GM12878 (cell line): ENCODE measurements around the gene EIF3B. TPM values are rescaled to one million over a fixed set of nuclear protein-coding genes. Genes with fewer than 3 reads are reported as not detected.

ENCODE experiments used
- ATAC-seq: fragments of 200-7000 bp; cut with Tn5 transposase; 3 replicates; pipeline ENCODE4 v1.9.1; 2020; ENCODE audit warnings: mild to moderate bottlenecking, moderate library complexity
- BruUV-seq: library from RNA; stranded (reverse); fragments of 400-500 nt; replicated peaks from 2 replicates; lab custom pipeline; 2021; lab: Mats Ljungman, UMichigan
- CTCF ChIA-PET: fragments of 300-600 bp; sonication (Branson Sonifier 250); formaldehyde crosslinking; extraction: SDS; loops from one replicate; lab custom pipeline; 2021; ENCODE audit warnings: inconsistent platforms; lab: Yijun Ruan, JAX
- POLR2A ChIA-PET: fragments of 350-600 bp; formaldehyde crosslinking; extraction: SDS; loops from one replicate; lab custom pipeline; 2021; ENCODE audit warnings: inconsistent platforms; lab: Charles Lee
- RAD21 ChIA-PET: fragments of 300-600 bp; sonication (Branson Sonifier 250); formaldehyde crosslinking; loops from one replicate; lab custom pipeline; 2023; ENCODE audit warnings: antibody characterized with exemption; ENCODE audit not compliant: unreplicated experiment; lab: Charles Lee
- SMC1A ChIA-PET: fragments of 300-600 bp; sonication (Branson Sonifier 250); formaldehyde crosslinking; loops from one replicate; lab custom pipeline; 2023; ENCODE audit not compliant: unreplicated experiment, uncharacterized antibody; lab: Charles Lee
- DNase-seq: peaks from one replicate; pipeline ENCODE4 v3.0.0-alpha.2; 2011; ENCODE audit warnings: low read depth, low spot score
- FAIRE-seq: peaks from 3 replicates; lab custom pipeline; 2011; peaks lifted over from hg19 to GRCh38; lab: Jason Lieb, UNC
- H2AFZ ChIP-seq: 2 replicates; pipeline ENCODE4 v1.6.0; 2011; ENCODE audit warnings: low read depth, low read length, control low read depth; ENCODE audit not compliant: control insufficient read depth
- H3K27ac ChIP-seq: 2 replicates; pipeline ENCODE4 v1.5.1; 2011; ENCODE audit warnings: control low read depth; ENCODE audit not compliant: control insufficient read depth, insufficient read depth
- H3K27me3 ChIP-seq, 2 experiments: replicated peaks in 1 of 2; 2 replicates each; pipeline versions ENCODE4 v1.6.0 to v1.6.1; 2011; ENCODE audit warnings: low read length in 1 of 2; ENCODE audit not compliant: control insufficient read depth in 2 of 2, insufficient read depth in 2 of 2
- H3K36me3 ChIP-seq, 2 experiments: 2 replicates each; pipeline ENCODE4 v1.5.1; 2011; ENCODE audit warnings: low read length in 1 of 2; ENCODE audit not compliant: control insufficient read depth in 2 of 2, insufficient read depth in 2 of 2
- H3K4me1 ChIP-seq: 2 replicates; pipeline ENCODE4 v1.6.1; 2011; ENCODE audit warnings: mild to moderate bottlenecking, low read length, moderate library complexity, mixed read lengths; ENCODE audit not compliant: control insufficient read depth, insufficient read depth
- H3K4me2 ChIP-seq: 2 replicates; pipeline ENCODE4 v1.6.0; 2011; ENCODE audit warnings: control low read depth; ENCODE audit not compliant: control insufficient read depth, insufficient read depth
- H3K4me3 ChIP-seq: fragments of 200-600 bp; sonication (generic); 2 replicates; pipeline ENCODE4 v1.5.1; 2016
- H3K79me2 ChIP-seq: 2 replicates; pipeline ENCODE4 v1.6.0; 2011; ENCODE audit warnings: low read length; ENCODE audit not compliant: control insufficient read depth, insufficient read depth
- H3K9ac ChIP-seq: 2 replicates; pipeline ENCODE4 v1.8.0; 2011; ENCODE audit warnings: low read length, control low read depth, mixed read lengths; ENCODE audit not compliant: control insufficient read depth, insufficient read depth
- H3K9me3 ChIP-seq: replicated peaks from 3 replicates; pipeline ENCODE4 v1.5.1; 2011; ENCODE audit warnings: mild to moderate bottlenecking, low read length; ENCODE audit not compliant: control insufficient read depth, insufficient read depth
- H4K20me1 ChIP-seq: 2 replicates; pipeline ENCODE4 v1.6.0; 2011; ENCODE audit not compliant: control insufficient read depth, insufficient read depth
- GATAD2B ChIP-seq: fragments of 450-650 bp; conservative IDR thresholded peaks from 2 replicates; pipeline ENCODE4 v1.6.1; 2017; ENCODE audit warnings: low read depth, mild to moderate bottlenecking, moderate library complexity
- IKZF1 ChIP-seq: fragments of 450-650 bp; conservative IDR thresholded peaks from 2 replicates; pipeline ENCODE4 v1.6.1; 2017; ENCODE audit warnings: antibody characterized with exemption, mild to moderate bottlenecking
- LARP7 ChIP-seq: fragments of 450-650 bp; IDR thresholded peaks from 2 replicates; pipeline ENCODE4 v1.6.1; 2017; ENCODE audit warnings: mild to moderate bottlenecking
- NKRF ChIP-seq: fragments of 450-650 bp; conservative IDR thresholded peaks from 2 replicates; pipeline ENCODE4 v1.6.1; 2017; ENCODE audit warnings: mild to moderate bottlenecking, moderate library complexity
- POLR2A ChIP-seq: IDR thresholded peaks from 2 replicates; pipeline ENCODE4 v1.6.1; 2011; ENCODE audit warnings: low read depth, mild to moderate bottlenecking, low read length
- POLR2AphosphoS5 ChIP-seq: IDR thresholded peaks from 2 replicates; pipeline ENCODE4 v1.6.1; 2011; ENCODE audit warnings: mild to moderate bottlenecking, low read length, inconsistent platforms
- TBL1XR1 ChIP-seq: IDR thresholded peaks from 2 replicates; pipeline ENCODE4 v1.6.1; 2012; ENCODE audit warnings: low read depth, low read length, improper control_type of control experiment
- ZBTB40 ChIP-seq: fragments of 450-650 bp; IDR thresholded peaks from 2 replicates; pipeline ENCODE4 v1.6.1; 2016; ENCODE audit warnings: mild to moderate bottlenecking, moderate library complexity, borderline replicate concordance
- ZNF687 ChIP-seq: fragments of 450-650 bp; IDR thresholded peaks from 2 replicates; pipeline ENCODE4 v1.6.1; 2017; ENCODE audit warnings: mild to moderate bottlenecking, moderate library complexity
- WGBS: methylation state at CpG from one replicate; pipeline ENCODE4 v1.1.6; 2016; ENCODE audit warnings: low lambda C conversion rate; ENCODE audit not compliant: insufficient replicate concordance, insufficient coverage; ENCODE audit errors: missing lambda C conversion rate; 5-methylcytosine and 5-hydroxymethylcytosine counted together
- in situ Hi-C: fragments of 300-500 bp; cut with MboI; formaldehyde crosslinking; loops from 9 replicates; pipeline ENCODE4 v1.14.3; 2018; ENCODE audit warnings: mixed read lengths
- intact Hi-C: fragments of 100-400 bp; cut with micrococcal nuclease; formaldehyde crosslinking; loops from one replicate; pipeline ENCODE4 v1.14.2; 2022; ENCODE audit not compliant: unreplicated experiment
- polyA plus RNA-seq, 11 experiments: library from polyadenylated mRNA; depleted of rRNA in 4 of 11; unstranded in 6 of 11; stranded (reverse) in 5 of 11; fragments of >200 nt; fragmentation: Nextera tagmentation in 4 of 11; fragmentation: Illumina TruSeq in 1 of 11; extraction: Ambion mirVana in 4 of 11; extraction: Trizol in 1 of 11; gene quantifications; 1 replicate in 1 of 11; 2 replicates in 10 of 11; pipeline versions ENCODE4 v1.2.1 to v1.2.3, GENCODE V29; 2011 to 2016; ENCODE audit warnings: inconsistent platforms in 2 of 11, missing spikeins in 2 of 11, low read depth in 1 of 11
- total RNA-seq, 4 experiments: library from RNA; depleted of rRNA in 3 of 4; stranded (reverse); fragments of >200 nt in 3 of 4; fragmentation: Illumina TruSeq in 1 of 4; extraction: Trizol in 1 of 4; gene quantifications; 2 replicates each; pipeline versions ENCODE4 v1.2.1 to v1.2.3, GENCODE V29; 2013 to 2021

EIF3B gene
- total and polyA plus RNA-seq, 10 of the 15 experiments (the other 5 are each of a cell fraction or from before 2014, with no cell fraction given): 17.6 to 275 (median 153) TPM

GRCh38 chr7:2354939-2355704 is 495 bp downstream of the EIF3B start:
- no peaks in the 10 kb centered on the region for H3K27me3 ChIP-seq
- ATAC-seq (peak; percentile 3; the same call in 2 of the 3 replicates), DNase-seq (no peak), FAIRE-seq (no peak)
- POLR2A ChIA-PET: interaction anchor here (0.7 to 1.0 kb wide), 4 partner anchors 48 to 1478 kb away, joined by 3 to 4 read pairs (median 4); partner anchors contain the start of gene CHST12
- peaks cover 4 to 12% of the 10 kb centered on the region in 2 experiments; a peak in 2 of 4 replicates for H3K36me3 ChIP-seq
- peak overlapping the region; percentile 75 for H3K4me2 ChIP-seq
- H3K4me3 ChIP-seq: peak overlapping the region; percentile 93
- no TSS peak for BruUV-seq
- TF ChIP-seq POLR2AphosphoS5 (peak; percentile 14; the same call in 1 of the 2 replicates), TBL1XR1 (no peak), IKZF1 (0 out of 2 replicates have a peak, but pooled peaks have one; percentile 6), ZBTB40 (no peak), ZNF687 (0 out of 2 replicates have a peak, but pooled peaks have one; percentile 3), POLR2A (peak; percentile 55), LARP7 (peak; percentile 92; the same call in 1 of the 2 replicates), GATAD2B (0 out of 2 replicates have a peak, but pooled peaks have one; percentile 36), NKRF (peak; percentile 69; the same call in 1 of the 2 replicates)
- peak overlapping the region; percentile 97 for H3K9ac ChIP-seq
- intact Hi-C loops: loop anchor here (2.0 kb wide), 2 partner anchors 40 to 52 kb away; partner anchors contain the start of gene SNX8
- H2AFZ ChIP-seq: no peak overlapping the region
- in situ Hi-C loops: loop anchor here (5.0 kb wide), 1 partner anchor 783 kb away; the partner anchor contains the start of gene PSMG3
- CTCF ChIA-PET: interaction anchor here (0.6 to 1.5 kb wide), 6 partner anchors 8 to 114 kb away, joined by 3 to 10 read pairs (median 4); no protein-coding TSS in a partner anchor
- H3K9me3 ChIP-seq: no peaks in the 10 kb centered on the region
- peaks cover 67% of the 10 kb centered on the region for H3K79me2 ChIP-seq
- peak overlapping the region; percentile 99 for H3K27ac ChIP-seq
- SMC1A ChIA-PET: interaction anchor here (1.1 to 1.5 kb wide), 4 partner anchors 7 to 145 kb away, joined by 3 to 5 read pairs (median 4); partner anchors contain the start of genes MRM2 and NUDT1
- peaks cover 12% of the 10 kb centered on the region for H3K4me1 ChIP-seq
- RAD21 ChIA-PET: interaction anchor here (1.0 to 3.5 kb wide), 6 partner anchors 51 to 145 kb away, joined by 3 to 28 read pairs (median 4); no protein-coding TSS in a partner anchor
- peaks cover 3% of the 10 kb centered on the region; the same call in 1 of the 2 replicates for H4K20me1 ChIP-seq
- WGBS: under 1% methylated on average over 57 of the region's 92 CpGs
